ENCODE data around the gene DLG2. TPM values are rescaled to one million over a fixed set of nuclear protein-coding genes. Genes with fewer than 3 reads are reported as not detected.

Gene DLG2
- total and polyA plus RNA-seq, 2 of the 4 experiments (the other 2 are of a cell fraction): 0.31 to 0.36 TPM

DNA sequence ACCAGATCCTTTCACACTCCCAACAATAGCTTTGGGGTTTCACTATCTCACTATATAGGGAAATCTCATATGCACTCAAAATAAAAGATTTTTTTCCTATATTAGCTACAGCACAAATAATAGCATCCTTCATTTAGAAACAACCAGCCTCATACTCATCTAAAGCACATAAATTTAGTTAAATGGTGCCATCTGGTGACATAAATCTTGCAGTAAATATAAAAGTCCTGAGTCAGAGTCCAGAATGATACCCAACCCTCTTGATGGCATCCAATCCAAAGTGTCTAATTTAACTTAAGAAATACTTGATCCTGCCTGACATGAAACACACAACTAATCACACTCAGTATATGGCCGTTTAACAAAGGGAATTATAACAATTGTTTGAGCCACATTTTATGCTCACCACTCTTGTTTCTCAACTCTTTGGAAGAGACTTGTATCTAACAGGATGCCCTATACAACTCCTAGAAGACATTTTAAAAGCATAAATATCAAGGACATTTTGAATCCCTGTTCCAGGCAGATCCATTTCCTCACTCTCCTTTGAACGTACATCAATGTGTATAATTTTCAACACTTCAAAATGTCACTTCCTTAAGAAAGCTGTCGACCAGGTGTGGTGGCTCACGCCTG, 36.2 kb downstream of the DLG2 start:
- H3K4me1 ChIP-seq (ENCODE audit: control insufficient read depth, insufficient read depth, low read length): no peaks in the 10 kb centered on the region
- no peak overlapping the region for H2AK9ac ChIP-seq (replicated peaks; ENCODE audit: low read depth, low read length, poor library complexity)
- H3K9ac ChIP-seq (ENCODE audit: low read depth, low read length): no peak overlapping the region
- no peak overlapping the region for H3K56ac ChIP-seq (ENCODE audit: extremely low read depth, insufficient read depth, low read length)
- ChIA-PET CTCF (interaction anchor here (0.6 to 1.7 kb wide), 2 partner anchors 617 to 810 kb away, joined by 4 to 9 read pairs; no protein-coding TSS in a partner anchor), POLR2A (ENCODE audit: unreplicated experiment) (no interaction called here)
- no peaks in the 10 kb centered on the region for H4K20me1 ChIP-seq (ENCODE audit: insufficient read depth, low read length)
- no peak overlapping the region for H3K14ac ChIP-seq (replicated peaks; ENCODE audit: low read depth, low read length)
- H3K4me2 ChIP-seq (ENCODE audit: low read depth, low read length): no peak overlapping the region
- peak; percentile 43 for TF ChIP-seq RAD21 (IDR thresholded peaks at IDR 0.05; ENCODE audit: low read length)
- TF ChIP-seq, protein P1, sequence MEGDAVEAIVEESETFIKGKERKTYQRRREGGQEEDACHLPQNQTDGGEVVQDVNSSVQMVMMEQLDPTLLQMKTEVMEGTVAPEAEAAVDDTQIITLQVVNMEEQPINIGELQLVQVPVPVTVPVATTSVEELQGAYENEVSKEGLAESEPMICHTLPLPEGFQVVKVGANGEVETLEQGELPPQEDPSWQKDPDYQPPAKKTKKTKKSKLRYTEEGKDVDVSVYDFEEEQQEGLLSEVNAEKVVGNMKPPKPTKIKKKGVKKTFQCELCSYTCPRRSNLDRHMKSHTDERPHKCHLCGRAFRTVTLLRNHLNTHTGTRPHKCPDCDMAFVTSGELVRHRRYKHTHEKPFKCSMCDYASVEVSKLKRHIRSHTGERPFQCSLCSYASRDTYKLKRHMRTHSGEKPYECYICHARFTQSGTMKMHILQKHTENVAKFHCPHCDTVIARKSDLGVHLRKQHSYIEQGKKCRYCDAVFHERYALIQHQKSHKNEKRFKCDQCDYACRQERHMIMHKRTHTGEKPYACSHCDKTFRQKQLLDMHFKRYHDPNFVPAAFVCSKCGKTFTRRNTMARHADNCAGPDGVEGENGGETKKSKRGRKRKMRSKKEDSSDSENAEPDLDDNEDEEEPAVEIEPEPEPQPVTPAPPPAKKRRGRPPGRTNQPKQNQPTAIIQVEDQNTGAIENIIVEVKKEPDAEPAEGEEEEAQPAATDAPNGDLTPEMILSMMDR (conservative IDR thresholded peaks at IDR 0.05; ENCODE audit: low read depth, low read length): peak; percentile 36; the same call in 1 of the 2 replicates
- peak; percentile 42; the same call in 1 of the 2 replicates for TF ChIP-seq SMC3 (IDR thresholded peaks at IDR 0.05; ENCODE audit: low read depth, low read length)
- no peak for TF ChIP-seq CEBPB (IDR thresholded peaks at IDR 0.05; ENCODE audit: low read depth, low read length)
- TF ChIP-seq MAZ (IDR thresholded peaks at IDR 0.05; ENCODE audit: borderline replicate concordance, low read depth, low read length): no peak
- no TSS peak for BruUV-seq (replicated peaks)
- no peak overlapping the region for H3K27ac ChIP-seq (ENCODE audit: insufficient read depth, low read length)
- no peaks in the 10 kb centered on the region for H3K9me3 ChIP-seq (ENCODE audit: control insufficient read depth, insufficient read depth, low read length)
- H2BK15ac ChIP-seq (ENCODE audit: low read depth, low read length): no peak overlapping the region
- ATAC-seq (ENCODE audit: low read depth) (peak; percentile 85), DNase-seq (peak; percentile 36)
- no peaks in the 10 kb centered on the region for H3K36me3 ChIP-seq (ENCODE audit: control insufficient read depth, insufficient read depth, low read length)
- H2BK120ac ChIP-seq (ENCODE audit: low read depth, low read length): no peak overlapping the region
- no peaks in the 10 kb centered on the region for H3K9me1 ChIP-seq (ENCODE audit: insufficient read depth, low read length)
- no peak overlapping the region for H3K23ac ChIP-seq (ENCODE audit: low read depth, low read length)
- no peak overlapping the region for H3K18ac ChIP-seq (ENCODE audit: low read depth, low read length)
- H2AFZ ChIP-seq (replicated peaks; ENCODE audit: low read length, poor library complexity): no peak overlapping the region
- H4K5ac ChIP-seq (ENCODE audit: low read depth, low read length): no peak overlapping the region
- H2BK20ac ChIP-seq (ENCODE audit: low read depth, low read length): no peak overlapping the region
- H3K79me1 ChIP-seq (ENCODE audit: low read depth in 1 of 2, low read length in 2 of 2): no peaks in the 10 kb centered on the region
- WGBS, 2 experiments (ENCODE audit: extremely low coverage in 2 of 2, insufficient read length in 1 of 2): no CpG with 5 or more reads among the region's 4 CpGs
- no peak overlapping the region for H3K4ac ChIP-seq (ENCODE audit: low read depth, low read length)
- H3K27me3 ChIP-seq (ENCODE audit: control insufficient read depth, insufficient read depth, low read length): no peaks in the 10 kb centered on the region
- in situ Hi-C loops (cut with MboI; ENCODE audit: low sequenced_read_pairs): loop anchor here (25.0 kb wide), 1 partner anchor 1754 kb away; no protein-coding TSS in a partner anchor
- dilution Hi-C loops (cut with HindIII; ENCODE audit: low sequenced_read_pairs, unreplicated experiment): no loop called here
- no peak overlapping the region for H2BK5ac ChIP-seq (ENCODE audit: low read depth, low read length, poor library complexity, severe bottlenecking)
- H3K4me3 ChIP-seq (ENCODE audit: insufficient read depth, low read depth, low read length): no peak overlapping the region
- H4K8ac ChIP-seq (ENCODE audit: low read depth in 2 of 2, low read length in 2 of 2): no peak overlapping the region
- H4K91ac ChIP-seq (ENCODE audit: insufficient read depth, low read depth, low read length): no peak overlapping the region
- intact Hi-C loops (cut with micrococcal nuclease): loop anchor here (1.0 to 5.0 kb wide), 3 partner anchors 790 to 1033 kb away; no protein-coding TSS in a partner anchor
- no peak overlapping the region for H2AK5ac ChIP-seq (ENCODE audit: low read depth, low read length)

All from IMR-90 (cell line).